Glutamatergic neuron (in vitro differentiated cells): Measurements from ENCODE around the gene NEMP1. TPM values are rescaled to one million over a fixed set of nuclear protein-coding genes. Genes with fewer than 3 reads are reported as not detected.

Experiments
- DNase-seq: peaks from one replicate; pipeline ENCODE4 v3.0.0; 2022
- H3K27ac Mint-ChIP-seq: one replicate; pipeline ENCODE4 v1.8.0; 2020; ENCODE audit warnings: mild to moderate bottlenecking, mixed read lengths, inconsistent platforms; ENCODE audit not compliant: unreplicated experiment
- H3K27me3 Mint-ChIP-seq: one replicate; pipeline ENCODE4 v1.8.0; 2020; ENCODE audit warnings: mild to moderate bottlenecking, moderate library complexity, mixed read lengths, inconsistent platforms; ENCODE audit not compliant: unreplicated experiment
- H3K36me3 Mint-ChIP-seq: one replicate; pipeline ENCODE4 v1.8.0; 2020; ENCODE audit warnings: mild to moderate bottlenecking, mixed read lengths, inconsistent platforms; ENCODE audit not compliant: unreplicated experiment
- H3K4me1 Mint-ChIP-seq: one replicate; pipeline ENCODE4 v1.8.0; 2020; ENCODE audit warnings: mild to moderate bottlenecking, low read depth, mixed read lengths, inconsistent platforms; ENCODE audit not compliant: unreplicated experiment
- H3K4me3 Mint-ChIP-seq: one replicate; pipeline ENCODE4 v1.8.0; 2020; ENCODE audit warnings: mild to moderate bottlenecking, mixed read lengths, inconsistent platforms; ENCODE audit not compliant: unreplicated experiment
- H3K9me3 Mint-ChIP-seq: one replicate; pipeline ENCODE4 v1.8.0; 2020; ENCODE audit warnings: mild to moderate bottlenecking, moderate library complexity, mixed read lengths, inconsistent platforms; ENCODE audit not compliant: unreplicated experiment
- total RNA-seq: library from RNA; stranded (reverse); fragmentation: NEBNext Ultra II Directional; extraction: Animal tissue kit (Norgen Biotek cat#: 25700); gene quantifications from one replicate; pipeline ENCODE4 v1.2.1, GENCODE V29; 2021; ENCODE audit not compliant: unreplicated experiment
- TF ChIP-seq, protein P1 (sequence below): fragments of 200-600 bp; sonication (generic); IDR thresholded peaks from one replicate; pipeline ENCODE4 v1.5.0; 2021; ENCODE audit not compliant: partially characterized antibody, unreplicated experiment

NEMP1 gene
- total RNA-seq, 1 donor from 2014 or later: 11.5 TPM

DNA sequence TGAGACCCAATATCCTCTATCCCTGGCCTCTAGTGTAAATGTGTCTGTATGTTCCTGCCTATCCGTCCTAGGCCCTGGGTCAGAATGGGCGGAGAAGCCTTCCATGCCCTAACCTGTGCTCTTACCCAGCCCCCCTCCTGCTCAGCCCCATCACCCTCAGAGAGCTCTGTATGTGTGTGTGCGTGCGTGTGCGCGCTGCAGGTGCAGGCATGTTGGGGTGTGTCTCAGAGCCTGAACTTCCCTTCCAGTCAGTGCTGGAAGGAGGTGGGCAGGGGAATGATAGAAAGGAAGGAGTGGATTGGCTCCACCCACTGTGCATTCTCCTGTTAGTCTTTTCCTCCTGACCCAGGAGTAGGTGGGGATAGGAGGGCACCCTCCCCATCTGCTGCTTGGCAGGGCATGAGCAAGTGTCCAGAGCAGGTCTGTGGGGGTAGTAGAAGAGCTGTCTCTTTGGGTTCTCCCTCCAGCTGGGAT is 17.5 kb upstream of the NEMP1 start:
- peaks cover 4% of the 10 kb centered on the region for H3K9me3 Mint-ChIP-seq
- H3K27ac Mint-ChIP-seq: no peak overlapping the region
- peaks cover 7% of the 10 kb centered on the region for H3K27me3 Mint-ChIP-seq
- no peak overlapping the region for H3K4me3 Mint-ChIP-seq
- no peaks in the 10 kb centered on the region for H3K36me3 Mint-ChIP-seq
- DNase-seq: no peak
- peaks cover 20% of the 10 kb centered on the region for H3K4me1 Mint-ChIP-seq
- TF ChIP-seq, protein P1, sequence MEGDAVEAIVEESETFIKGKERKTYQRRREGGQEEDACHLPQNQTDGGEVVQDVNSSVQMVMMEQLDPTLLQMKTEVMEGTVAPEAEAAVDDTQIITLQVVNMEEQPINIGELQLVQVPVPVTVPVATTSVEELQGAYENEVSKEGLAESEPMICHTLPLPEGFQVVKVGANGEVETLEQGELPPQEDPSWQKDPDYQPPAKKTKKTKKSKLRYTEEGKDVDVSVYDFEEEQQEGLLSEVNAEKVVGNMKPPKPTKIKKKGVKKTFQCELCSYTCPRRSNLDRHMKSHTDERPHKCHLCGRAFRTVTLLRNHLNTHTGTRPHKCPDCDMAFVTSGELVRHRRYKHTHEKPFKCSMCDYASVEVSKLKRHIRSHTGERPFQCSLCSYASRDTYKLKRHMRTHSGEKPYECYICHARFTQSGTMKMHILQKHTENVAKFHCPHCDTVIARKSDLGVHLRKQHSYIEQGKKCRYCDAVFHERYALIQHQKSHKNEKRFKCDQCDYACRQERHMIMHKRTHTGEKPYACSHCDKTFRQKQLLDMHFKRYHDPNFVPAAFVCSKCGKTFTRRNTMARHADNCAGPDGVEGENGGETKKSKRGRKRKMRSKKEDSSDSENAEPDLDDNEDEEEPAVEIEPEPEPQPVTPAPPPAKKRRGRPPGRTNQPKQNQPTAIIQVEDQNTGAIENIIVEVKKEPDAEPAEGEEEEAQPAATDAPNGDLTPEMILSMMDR: no peak

DNA sequence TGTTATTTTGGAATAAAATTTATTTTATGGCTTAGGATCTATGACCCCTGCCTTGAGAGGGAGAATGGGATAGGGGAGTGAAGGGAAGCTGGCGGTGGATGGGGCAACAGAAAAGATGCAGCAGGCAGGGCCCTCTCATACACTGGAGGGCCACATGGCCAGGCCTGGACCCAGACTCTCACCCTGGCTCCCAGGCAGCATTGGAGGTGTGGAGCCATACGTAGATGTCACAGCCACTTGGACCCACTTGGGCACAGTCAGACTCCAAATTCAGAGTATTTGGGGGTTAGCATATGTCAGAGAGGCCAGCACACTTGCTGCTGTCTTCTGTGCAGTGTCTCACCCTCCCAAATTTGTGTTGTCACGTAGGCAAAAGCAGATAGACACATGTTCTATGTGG is 16.8 kb upstream of the NEMP1 start:
- no peaks in the 10 kb centered on the region for H3K36me3 Mint-ChIP-seq
- no peak overlapping the region for H3K4me3 Mint-ChIP-seq
- no peak overlapping the region for H3K27ac Mint-ChIP-seq
- no peak for DNase-seq
- TF ChIP-seq, protein P1: no peak
- peaks cover 11% of the 10 kb centered on the region for H3K27me3 Mint-ChIP-seq
- peaks cover 4% of the 10 kb centered on the region for H3K9me3 Mint-ChIP-seq
- peaks cover 24% of the 10 kb centered on the region for H3K4me1 Mint-ChIP-seq

DNA sequence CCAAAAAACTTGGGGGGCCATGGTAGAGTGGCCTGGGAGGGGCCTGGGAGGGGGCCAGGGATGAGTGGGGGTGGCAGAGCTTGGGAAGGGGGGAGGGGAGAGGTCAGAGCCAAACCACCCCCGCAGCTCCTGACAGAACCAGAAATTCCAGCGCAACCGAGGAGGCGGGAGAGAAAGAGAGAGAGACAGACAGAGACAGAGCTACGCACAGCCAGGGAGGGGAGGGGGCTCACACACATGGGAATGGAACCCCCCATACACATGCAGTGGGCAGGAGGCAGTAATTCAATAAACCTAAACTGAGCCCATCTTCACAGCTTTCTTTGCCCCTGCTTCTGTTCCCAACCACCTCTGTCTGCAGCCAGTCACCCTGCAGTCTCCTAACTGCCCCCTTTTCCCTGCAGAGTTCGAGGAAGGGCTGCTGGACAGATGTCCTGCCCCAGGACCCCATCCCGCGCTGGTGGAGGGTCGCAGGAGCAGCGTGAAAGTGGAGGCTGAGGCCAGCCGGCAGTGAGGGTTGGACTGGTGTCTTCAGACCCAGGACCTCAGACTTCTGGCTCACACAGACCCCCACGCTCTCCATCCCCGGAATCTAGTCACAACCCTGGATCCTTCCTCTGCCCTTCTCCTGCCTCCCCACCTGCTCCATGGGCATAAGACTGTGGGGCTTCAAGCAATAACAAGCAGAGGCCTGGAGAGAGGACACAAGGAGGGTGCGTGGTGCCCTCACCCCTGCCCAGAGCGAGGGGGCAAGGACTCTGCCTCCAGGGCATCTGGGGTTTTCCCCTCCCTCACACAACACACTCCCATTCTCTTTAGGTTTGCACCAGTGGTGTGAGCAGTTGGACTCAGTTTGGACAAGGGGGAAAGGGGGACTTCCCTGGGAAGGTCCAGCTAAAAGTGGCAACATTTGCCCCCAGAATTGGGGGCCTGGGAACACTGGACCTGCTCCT is 15.9 kb upstream of the NEMP1 start:
- DNase-seq: no peak
- peaks cover 4% of the 10 kb centered on the region for H3K9me3 Mint-ChIP-seq
- TF ChIP-seq, protein P1: no peak
- H3K4me3 Mint-ChIP-seq: peak overlapping the region; percentile 38
- no peaks in the 10 kb centered on the region for H3K36me3 Mint-ChIP-seq
- H3K27me3 Mint-ChIP-seq: peaks cover 18% of the 10 kb centered on the region
- peaks cover 28% of the 10 kb centered on the region for H3K4me1 Mint-ChIP-seq
- H3K27ac Mint-ChIP-seq: no peak overlapping the region

DNA sequence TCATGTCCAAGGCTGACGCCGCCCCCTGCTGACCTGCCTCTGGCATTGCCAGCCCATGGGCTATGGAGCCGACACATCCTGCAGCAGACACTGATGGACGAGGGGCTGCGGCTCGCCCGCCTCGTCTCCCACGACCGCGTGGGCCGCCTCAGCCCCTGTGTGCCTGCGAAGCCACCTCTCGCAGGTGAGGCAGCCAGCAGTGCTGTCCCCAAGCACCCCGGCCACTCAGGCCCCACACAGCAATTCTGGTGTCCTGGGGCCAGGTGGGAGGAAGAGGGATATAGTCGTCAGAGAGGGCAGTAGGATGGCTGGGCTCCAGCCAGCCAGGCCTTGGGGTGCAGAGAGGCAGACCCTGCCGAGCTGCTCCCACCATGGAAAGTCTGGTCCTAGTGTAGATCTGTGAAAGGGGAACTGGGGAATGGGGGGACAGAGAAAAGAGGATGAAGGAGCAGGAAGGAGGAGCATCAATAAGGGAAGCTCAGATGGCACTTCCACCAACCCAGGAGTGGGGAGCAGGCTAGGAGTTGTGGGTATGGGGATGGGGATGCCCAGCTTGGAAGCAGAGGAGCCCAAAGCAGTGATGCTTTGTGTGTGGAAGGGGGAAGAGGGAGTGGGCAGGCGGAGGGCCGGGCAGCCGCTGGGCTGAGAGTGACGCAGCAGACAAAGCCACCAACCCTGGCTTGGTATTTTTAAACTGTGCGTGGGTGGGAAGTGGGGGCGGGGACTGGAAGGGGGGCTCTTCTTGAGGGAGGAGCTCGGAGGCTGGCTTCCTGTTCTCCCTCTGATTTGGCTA is 15.0 kb upstream of the NEMP1 start:
- Mint-ChIP-seq H3K4me1 (peaks cover 28% of the 10 kb centered on the region), H3K9me3 (peaks cover 4% of the 10 kb centered on the region), H3K4me3 (peak overlapping the region; percentile 67), H3K27ac (peak overlapping the region; percentile 71), H3K27me3 (peaks cover 18% of the 10 kb centered on the region), H3K36me3 (no peaks in the 10 kb centered on the region)
- TF ChIP-seq, protein P1: peak; percentile 67
- DNase-seq: peak; percentile 76
